ENCODE data around the gene MANF. TPM values are rescaled to one million over a fixed set of nuclear protein-coding genes. Genes with fewer than 3 reads are reported as not detected.

MANF gene
- total RNA-seq, 1 donor from 2014 or later: 265 TPM

GRCh38 chr3:51401735-51402134 is 16.6 kb downstream of the MANF start:
- no peak for DNase-seq (ENCODE audit: low read depth)
- TF ChIP-seq, protein P1, sequence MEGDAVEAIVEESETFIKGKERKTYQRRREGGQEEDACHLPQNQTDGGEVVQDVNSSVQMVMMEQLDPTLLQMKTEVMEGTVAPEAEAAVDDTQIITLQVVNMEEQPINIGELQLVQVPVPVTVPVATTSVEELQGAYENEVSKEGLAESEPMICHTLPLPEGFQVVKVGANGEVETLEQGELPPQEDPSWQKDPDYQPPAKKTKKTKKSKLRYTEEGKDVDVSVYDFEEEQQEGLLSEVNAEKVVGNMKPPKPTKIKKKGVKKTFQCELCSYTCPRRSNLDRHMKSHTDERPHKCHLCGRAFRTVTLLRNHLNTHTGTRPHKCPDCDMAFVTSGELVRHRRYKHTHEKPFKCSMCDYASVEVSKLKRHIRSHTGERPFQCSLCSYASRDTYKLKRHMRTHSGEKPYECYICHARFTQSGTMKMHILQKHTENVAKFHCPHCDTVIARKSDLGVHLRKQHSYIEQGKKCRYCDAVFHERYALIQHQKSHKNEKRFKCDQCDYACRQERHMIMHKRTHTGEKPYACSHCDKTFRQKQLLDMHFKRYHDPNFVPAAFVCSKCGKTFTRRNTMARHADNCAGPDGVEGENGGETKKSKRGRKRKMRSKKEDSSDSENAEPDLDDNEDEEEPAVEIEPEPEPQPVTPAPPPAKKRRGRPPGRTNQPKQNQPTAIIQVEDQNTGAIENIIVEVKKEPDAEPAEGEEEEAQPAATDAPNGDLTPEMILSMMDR (conservative IDR thresholded peaks at IDR 0.05; ENCODE audit: low read depth, low read length): no peak
- H3K4me3 ChIP-seq (ENCODE audit: low read depth, low read length): no peak overlapping the region

- no peak for DNase-seq (ENCODE audit: low read depth)
- no peak overlapping the region for H3K4me3 ChIP-seq (ENCODE audit: low read depth, low read length)
- TF ChIP-seq, protein P1 (conservative IDR thresholded peaks at IDR 0.05; ENCODE audit: low read depth, low read length): no peak
Observed at GRCh38 chr3:51403675-51404074, 18.6 kb downstream of the MANF start.

GRCh38 chr3:51408021-51408420 is 22.9 kb downstream of the MANF start:
- no peak overlapping the region for H3K4me3 ChIP-seq (ENCODE audit: low read depth, low read length)
- no peak for DNase-seq (ENCODE audit: low read depth)
- TF ChIP-seq, protein P1 (conservative IDR thresholded peaks at IDR 0.05; ENCODE audit: low read depth, low read length): no peak

GRCh38 chr3:51408813-51409212 is 23.7 kb downstream of the MANF start:
- H3K4me3 ChIP-seq (ENCODE audit: low read depth, low read length): no peak overlapping the region
- TF ChIP-seq, protein P1 (conservative IDR thresholded peaks at IDR 0.05; ENCODE audit: low read depth, low read length): no peak
- DNase-seq (ENCODE audit: low read depth): no peak

DNA sequence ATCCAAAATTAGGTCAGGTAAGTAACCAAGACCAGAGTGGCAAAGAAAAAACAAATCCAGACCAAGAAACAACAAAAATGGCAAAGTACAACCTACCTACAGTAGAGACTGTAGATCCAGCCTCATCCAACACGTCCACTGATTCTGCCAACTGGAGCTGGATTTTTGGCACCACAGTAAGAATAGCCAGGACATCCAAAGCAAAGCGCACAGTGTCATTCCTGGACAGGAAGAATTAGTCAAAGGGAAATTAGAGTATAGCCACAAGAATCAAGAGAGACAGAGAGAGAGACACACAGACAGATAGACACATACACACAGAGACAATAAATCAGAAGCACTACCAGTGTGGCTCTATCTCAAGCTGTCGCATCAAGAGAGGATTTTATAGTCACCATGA is 37.1 kb downstream of the MANF start:
- TF ChIP-seq, protein P1 (conservative IDR thresholded peaks at IDR 0.05; ENCODE audit: low read depth, low read length): no peak
- no peak for DNase-seq (ENCODE audit: low read depth)
- H3K4me3 ChIP-seq (ENCODE audit: low read depth, low read length): no peak overlapping the region

GRCh38 chr3:51426921-51427320 is 41.8 kb downstream of the MANF start:
- no peak for DNase-seq (ENCODE audit: low read depth)
- no peak overlapping the region for H3K4me3 ChIP-seq (ENCODE audit: low read depth, low read length)
- TF ChIP-seq, protein P1 (conservative IDR thresholded peaks at IDR 0.05; ENCODE audit: low read depth, low read length): no peak

DNA sequence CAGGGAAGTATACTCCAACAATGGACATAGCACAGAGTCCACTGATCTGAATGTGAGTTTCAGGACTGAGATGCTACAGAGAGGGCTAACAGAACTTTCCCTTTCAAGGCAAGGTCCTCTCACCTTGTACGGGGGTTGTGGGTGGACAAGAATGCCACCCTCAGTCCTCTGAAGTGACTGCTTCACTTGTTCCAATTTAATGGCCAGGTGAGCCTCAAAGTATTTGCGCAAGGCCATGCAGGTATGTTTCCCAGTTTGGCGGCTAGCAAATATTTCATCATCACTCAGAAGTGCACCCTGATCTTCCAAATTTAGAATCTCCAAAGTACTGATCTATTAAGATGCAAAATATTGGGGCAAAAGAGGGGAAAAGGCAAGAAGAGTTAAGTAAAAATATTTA is 44.0 kb downstream of the MANF start:
- TF ChIP-seq, protein P1 (conservative IDR thresholded peaks at IDR 0.05; ENCODE audit: low read depth, low read length): no peak
- H3K4me3 ChIP-seq (ENCODE audit: low read depth, low read length): no peak overlapping the region
- no peak for DNase-seq (ENCODE audit: low read depth)
